Activated CD8-positive, alpha-beta memory T cell treated with anti-CD3 and anti-CD28 coated beads, Interleukin-2, amount 50 U/mL, for 24 hours (primary cell): ENCODE measurements around the gene RIMS3.

Experiments
- DNase-seq: peaks from one replicate; pipeline ENCODE4 v3.0.0-alpha.2; 2020; ENCODE audit errors: extremely low read depth

The RIMS3 gene

DNA sequence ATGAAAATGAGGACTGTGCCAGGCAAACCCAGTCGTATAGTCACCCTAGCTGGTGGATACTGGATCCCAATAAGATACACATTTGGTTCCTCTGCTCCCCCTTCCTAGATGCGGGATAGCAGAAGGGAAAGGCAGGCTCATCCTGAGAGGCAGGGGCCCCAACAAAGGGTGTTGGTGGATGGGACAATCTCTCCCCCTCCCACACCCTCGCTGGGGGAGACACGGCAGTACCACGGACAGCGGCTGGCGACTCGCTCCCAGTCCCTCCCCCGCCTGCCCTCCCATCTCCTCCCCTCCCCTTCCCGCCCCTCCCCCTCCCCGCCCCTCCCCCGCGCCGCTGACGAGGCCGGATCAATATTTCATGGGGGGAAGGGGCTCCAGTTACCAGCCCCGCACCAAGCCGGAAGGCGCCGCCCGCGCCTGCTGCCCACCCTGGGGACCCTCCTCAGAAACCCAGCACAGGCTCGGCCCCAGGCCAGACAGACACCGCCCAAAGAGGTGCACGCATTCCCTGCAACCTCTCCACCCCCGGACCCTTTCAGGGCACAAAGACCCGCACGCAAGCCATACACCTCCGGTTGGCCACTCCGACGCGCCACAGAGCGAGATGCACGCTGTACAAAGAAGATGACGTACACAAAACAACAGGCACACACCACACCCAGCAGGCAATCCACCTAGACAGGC is 11.5 kb downstream of the RIMS3 start:
- no peak for DNase-seq

GRCh38 chr1:40652979-40653378 is 12.5 kb downstream of the RIMS3 start:
- DNase-seq: no peak

- no peak for DNase-seq
Measured at GRCh38 chr1:40652468-40652867, 13.0 kb downstream of the RIMS3 start.

DNA sequence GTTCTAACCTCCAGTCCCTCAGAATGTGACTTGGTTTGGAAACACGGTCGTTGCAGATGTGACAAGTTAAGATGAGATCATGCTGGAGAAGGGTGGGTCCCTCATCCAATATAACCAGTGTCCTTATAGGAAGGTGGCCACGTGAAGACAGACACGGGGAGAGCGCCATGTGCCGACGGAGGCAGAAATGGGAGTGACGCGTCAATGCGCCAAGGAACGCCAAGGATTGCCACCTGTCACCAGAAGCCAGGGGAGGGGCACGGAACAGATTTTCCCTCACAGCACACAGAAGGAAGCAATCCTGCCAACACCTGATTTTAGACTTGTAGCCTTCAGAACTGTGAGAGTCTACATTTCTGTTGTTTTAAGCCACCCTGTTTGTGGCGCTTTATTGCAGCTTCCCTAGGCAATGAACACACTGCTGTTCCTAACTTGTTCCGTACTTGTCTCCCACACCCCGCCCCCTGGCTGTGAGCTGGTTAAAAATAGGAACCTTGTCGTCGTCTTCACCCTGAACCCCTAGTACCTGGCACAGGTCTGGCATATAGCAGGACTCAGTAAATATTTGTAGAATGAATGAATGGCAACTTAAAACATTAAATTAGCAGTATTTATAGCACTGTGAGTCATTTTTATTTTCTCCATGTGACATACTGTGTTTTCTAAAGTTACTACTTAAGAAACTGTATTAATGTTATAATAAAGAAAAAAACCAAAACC is 14.2 kb downstream of the RIMS3 start:
- no peak for DNase-seq

GRCh38 chr1:40650075-40650474 is 15.4 kb downstream of the RIMS3 start:
- no peak for DNase-seq

- no peak for DNase-seq
Measured at GRCh38 chr1:40649592-40649930, 15.9 kb downstream of the RIMS3 start.

DNA sequence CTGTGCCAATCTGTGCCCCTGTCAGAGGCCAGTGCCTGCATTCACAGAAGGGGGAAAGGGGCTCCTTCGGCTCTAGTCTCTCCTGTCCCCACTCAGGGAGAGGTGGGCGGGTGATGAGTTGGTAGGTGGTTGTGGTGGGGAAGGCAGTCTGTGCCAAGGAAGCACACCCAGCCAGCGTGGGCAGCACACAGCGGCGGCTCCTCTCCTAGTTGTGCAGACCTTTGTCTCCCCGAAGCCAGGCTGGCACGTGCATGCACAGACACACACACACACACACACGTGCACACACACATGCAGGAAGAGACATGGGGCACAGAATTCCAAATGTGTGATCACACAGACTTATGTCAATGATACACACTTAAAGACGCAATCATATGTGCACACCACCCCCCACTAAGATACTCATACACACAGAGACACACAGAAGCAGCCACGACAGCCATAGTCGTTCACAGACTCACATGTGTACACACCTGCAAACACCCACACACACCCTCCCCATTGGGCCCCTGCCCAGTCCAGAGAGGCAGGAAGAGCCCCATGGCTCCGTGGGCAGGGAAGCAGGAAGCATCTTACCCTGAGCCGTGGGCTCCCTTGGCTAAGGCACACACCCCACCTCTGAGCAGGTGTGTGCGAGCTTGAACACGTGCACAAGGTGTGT is 16.4 kb downstream of the RIMS3 start:
- no peak for DNase-seq

DNA sequence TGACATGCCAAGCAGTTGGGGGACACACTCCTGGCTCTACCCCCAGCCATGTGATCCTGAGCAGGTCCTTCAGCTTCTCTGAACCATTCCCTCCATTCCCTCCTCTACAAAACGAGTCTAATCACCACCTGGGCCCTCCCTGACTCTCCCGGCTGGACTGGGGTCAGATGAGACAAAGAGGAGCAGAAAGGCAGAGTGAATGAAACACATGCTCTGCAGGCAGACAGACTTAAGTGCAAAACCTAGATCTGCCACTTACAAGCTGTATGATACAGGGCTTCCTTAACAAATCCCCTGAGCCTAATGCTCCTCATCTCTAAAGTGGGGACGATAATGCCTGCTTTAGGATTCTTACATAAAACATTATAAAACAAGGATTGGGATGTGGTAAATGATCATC is 17.3 kb downstream of the RIMS3 start:
- no peak for DNase-seq

DNA sequence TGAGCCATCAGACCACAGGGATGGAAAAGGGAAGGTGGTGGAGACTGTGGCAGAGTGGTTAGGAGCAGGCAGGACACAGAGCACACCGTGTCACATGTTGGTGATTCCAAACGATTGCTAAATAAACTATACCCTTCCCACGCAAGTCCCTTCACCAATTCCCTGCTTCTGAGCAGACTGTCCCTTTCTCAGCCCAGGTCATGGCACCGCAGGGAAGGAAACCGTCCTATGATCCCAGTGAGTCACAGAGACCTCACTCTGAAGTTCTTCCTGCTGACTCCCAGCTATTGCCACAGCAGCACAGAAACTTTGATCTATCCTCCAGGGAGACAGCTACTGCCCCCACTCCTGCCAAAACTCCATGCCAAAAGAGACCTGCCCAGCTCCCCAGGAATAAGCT is 19.2 kb downstream of the RIMS3 start:
- DNase-seq: no peak

- DNase-seq: no peak
Measured at GRCh38 chr1:40645118-40645680, 20.3 kb downstream of the RIMS3 start.

GRCh38 chr1:40641601-40642242 is 23.8 kb downstream of the RIMS3 start:
- no peak for DNase-seq

GRCh38 chr1:40640314-40641076 is 25.0 kb downstream of the RIMS3 start:
- no peak for DNase-seq

GRCh38 chr1:40638097-40639036 is 27.1 kb downstream of the RIMS3 start:
- DNase-seq: no peak

DNA sequence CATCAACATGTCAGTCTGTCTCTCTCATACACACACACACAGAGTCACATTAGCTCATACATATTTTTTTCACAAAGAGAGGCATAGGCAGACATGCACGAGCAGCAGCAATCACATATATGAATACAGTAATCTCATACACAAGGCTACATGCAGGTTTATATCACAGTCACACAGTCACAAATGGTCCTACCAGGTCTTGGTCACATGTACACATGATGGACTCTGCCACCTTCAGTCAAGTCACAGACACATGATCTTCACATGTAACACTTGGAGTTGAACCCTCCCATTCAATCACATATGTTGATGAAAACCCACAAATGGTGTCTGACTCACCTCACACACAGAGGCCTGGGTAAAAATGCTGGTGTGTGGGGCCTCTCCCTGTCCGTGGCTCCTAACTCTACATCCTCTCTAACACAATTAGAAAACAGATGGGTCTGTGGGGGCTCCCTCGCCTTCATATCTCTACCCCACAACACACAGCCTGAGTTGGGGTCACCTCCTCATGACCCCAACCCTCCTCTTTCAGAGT is 27.9 kb downstream of the RIMS3 start:
- DNase-seq: no peak

GRCh38 chr1:40636777-40637176 is 28.7 kb downstream of the RIMS3 start:
- DNase-seq: no peak

DNA sequence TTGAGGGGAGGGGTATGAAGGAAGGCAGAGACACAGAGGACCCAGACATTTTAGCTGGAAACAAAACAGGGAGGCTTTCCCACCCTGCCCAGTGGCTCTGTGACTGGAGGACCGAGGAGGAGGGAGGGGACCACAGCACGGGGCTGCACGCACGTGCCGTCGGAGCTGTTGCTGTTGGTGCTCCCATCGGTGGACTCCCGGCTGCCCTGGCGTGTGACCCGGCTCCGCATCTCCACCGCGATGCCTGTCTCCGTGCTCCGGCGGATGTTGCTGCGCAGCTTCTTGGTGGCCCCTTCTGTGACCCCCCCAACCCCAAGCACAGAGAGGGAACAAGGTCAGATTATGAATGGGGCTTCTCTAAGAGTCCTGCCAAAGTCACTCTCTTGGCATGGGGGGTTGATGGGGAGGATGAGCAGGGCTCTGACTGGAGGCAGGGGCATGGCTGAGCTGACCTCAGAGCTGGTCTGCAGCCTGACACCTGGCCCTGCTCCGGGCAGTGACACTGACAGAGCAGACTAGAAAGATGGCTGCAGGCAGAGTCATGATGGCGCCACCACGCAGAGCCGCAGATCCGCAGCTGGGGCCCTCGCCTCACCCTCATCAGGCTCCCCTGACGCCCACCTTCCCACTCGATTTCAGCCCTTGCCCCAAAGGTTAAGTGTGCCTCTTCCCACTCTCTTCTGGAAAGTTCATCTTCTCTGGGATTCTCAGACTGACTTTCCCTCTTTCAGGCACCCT is 29.6 kb downstream of the RIMS3 start:
- no peak for DNase-seq

- no peak for DNase-seq
Measured at GRCh38 chr1:40634901-40635655, 30.4 kb downstream of the RIMS3 start.

DNA sequence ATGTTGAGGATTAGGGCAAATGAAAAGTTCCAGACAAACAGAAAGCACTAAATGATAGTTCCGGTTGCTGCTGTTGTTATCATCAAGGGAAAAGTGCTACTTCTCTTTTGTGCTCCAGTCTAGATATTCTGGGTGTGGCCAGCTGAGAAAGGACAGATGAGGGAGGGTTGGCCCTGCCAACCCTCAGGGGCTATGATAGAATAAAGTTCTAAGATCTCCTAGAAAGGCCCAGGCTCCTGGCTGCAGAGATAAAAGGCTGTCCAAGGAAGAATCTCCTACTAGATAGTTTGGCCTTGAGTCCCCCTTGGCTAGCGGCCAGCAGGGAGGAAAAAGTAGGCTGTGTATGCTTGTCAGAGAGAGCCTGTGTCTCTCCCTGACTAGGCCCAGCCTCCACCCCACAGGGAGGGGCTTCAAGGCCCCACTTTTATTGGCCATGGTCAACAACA is 31.5 kb downstream of the RIMS3 start:
- DNase-seq: no peak

GRCh38 chr1:40633523-40633922 is 32.0 kb downstream of the RIMS3 start:
- DNase-seq: no peak
